ENCODE data around the gene TPSG1.
"Not testable (repeated sequence)": the region's sequence is repeated elsewhere in the genome, so short reads cannot be mapped to it uniquely, and the experiment has no call there.

TPSG1 gene

DNA sequence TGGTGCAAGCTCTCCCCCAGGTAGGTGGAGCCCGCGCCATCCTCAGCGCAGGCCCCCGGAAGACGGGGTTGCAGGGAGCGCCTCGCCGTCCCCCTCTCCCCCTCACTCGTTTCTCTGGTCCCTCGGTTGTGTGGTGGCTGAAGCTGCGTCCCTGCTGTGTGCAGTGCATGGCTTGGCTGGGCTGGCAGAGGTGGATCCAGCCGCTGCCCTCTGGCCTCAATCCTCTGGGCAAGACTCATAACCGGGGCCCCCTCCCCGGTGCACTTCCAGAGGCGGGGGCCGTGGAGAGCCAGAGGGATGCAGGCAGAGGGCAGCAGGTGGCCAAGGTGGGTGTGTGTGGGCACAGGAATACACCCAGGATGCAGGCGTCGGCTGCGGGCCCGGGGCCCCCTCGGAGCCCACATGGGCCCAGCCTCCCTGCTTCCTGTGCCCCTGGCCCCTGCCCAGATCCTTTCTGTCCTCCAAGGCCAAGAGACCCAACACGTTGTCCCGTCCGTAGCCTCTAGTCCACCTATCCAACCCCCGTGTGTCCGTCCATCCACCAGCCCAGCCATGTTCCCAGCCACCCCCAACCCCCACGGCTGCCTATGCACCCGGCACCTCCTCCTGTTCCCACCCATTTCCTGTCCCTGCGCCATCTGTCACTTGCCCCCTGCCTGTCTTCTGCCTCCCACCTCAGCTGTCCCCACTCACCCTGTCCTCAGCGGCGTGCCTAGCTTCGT, 9.3 kb downstream of the TPSG1 start:
- DNase-seq (ENCODE audit: low spot score) = no peak

DNA sequence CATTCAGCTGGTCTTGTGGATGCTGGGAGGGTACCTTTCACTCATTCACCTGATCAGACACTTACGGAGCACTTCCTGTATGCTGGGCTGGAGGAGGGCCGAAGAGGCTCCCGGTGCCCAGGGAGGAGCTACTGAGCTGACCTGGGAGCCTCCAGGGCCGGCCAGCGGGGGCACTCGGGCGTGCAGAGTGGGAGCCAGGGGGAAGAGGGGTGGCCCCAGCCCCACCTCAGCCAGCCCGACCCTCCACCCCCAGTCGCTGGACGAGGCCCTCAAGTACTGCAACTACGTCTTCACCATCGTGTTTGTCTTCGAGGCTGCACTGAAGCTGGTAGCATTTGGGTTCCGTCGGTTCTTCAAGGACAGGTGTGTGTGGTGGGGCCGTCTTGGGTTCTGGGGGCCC, 10.3 kb downstream of the TPSG1 start:
- no peak for DNase-seq (ENCODE audit: low spot score)

DNA sequence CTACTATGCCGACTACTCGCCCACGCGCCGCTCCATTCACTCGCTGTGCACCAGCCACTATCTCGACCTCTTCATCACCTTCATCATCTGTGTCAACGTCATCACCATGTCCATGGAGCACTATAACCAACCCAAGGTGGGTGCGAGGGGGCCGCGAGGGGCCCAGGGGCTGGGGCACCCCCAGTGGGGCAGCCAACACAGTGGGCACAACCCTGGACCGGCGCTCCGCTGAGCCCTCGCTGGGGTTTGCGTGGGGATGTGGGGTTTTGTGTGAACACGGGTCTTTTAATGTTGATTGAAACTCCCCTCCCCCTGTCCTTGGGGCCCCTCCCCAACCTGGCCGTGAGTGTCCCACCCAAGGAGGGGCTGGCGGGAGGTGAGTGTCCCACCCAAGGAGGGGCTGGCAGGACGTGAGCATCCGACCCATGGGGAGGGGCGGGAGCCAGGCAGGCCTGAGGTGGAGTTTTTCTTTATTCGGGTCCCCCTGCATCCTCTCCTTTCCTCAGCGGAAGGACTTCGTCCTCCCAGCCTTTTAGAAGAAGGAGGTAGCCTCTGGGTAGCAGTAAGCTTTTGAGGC, 11.2 kb downstream of the TPSG1 start:
- no peak for DNase-seq (ENCODE audit: low spot score)

DNA sequence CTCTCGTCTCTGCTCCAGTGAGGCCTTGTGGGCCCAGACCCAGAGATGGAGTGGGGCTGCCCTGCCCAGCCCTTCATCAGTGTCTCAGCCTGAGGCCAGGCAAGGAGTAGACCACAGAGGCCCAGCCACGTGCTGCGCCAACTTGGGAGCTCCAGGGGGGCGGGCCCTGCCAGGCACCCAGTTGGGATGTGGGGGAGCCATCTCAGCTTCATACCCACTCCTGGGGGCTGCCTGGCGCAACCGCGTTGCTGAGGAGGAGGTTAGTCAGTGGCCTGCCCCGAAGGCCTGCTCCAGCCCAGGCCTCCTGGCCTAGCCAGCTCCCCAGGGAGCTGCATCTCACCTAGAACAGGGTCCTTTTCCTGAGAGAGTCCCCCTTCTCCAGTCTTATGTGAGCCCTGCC, 11.8 kb downstream of the TPSG1 start:
- DNase-seq (ENCODE audit: low spot score) = no peak

DNA sequence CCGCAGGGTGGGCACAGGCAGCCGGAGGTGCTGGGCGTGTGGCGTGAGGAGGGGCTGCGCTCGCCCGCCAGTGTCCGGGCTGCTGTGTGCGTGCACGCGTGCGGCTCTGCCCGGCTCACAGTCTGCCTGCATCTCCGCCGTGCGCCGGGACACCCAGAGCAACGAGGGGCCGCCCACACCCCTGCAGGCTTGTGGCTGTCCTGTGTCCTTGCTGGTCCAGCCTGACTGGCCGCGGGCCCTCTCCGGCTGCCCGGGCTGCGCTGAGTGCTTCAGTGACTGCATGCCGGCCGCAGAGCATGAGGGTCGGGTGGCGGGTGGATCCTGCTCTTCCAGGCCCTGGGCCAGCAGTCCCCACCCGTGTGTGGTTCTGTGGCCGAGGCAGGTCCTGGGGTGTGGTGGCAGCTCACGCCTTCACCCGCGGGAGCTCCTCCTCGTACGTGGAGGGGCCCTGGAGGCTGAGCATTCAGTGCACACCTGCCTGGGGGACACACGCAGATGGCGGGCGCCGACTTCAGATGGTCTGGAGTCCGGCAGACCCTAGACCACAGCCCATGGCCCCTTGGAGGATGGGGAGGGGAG, 12.4 kb downstream of the TPSG1 start:
- no peak for DNase-seq (ENCODE audit: low spot score)

DNA sequence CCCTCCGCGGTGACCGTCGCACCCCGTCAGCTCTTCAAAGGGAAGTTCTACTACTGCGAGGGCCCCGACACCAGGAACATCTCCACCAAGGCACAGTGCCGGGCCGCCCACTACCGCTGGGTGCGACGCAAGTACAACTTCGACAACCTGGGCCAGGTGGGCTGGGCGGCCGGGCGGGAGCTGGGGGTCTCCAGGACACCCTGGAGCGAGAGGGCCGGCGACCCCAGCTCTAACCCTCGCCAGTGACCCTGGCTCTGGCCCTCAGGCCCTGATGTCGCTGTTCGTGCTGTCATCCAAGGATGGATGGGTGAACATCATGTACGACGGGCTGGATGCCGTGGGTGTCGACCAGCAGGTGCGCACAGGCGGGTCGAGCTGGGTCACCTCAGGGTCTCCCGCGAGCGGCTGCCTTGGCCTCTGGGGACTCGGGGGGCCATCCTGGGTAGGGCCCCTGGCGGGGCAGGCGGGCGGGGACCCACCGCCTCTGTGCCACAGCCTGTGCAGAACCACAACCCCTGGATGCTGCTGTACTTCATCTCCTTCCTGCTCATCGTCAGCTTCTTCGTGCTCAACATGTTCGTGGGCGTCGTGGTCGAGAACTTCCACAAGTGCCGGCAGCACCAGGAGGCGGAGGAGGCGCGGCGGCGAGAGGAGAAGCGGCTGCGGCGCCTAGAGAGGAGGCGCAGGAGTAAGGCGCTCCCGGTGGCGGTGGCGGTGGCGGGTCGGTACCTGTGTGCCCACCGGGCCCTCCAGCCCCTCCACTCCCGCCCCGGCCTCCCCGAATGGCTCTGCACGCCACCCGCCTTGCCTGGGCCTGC, 13.4 kb downstream of the TPSG1 start:
- peak; percentile 66 for DNase-seq (ENCODE audit: low spot score)

DNA sequence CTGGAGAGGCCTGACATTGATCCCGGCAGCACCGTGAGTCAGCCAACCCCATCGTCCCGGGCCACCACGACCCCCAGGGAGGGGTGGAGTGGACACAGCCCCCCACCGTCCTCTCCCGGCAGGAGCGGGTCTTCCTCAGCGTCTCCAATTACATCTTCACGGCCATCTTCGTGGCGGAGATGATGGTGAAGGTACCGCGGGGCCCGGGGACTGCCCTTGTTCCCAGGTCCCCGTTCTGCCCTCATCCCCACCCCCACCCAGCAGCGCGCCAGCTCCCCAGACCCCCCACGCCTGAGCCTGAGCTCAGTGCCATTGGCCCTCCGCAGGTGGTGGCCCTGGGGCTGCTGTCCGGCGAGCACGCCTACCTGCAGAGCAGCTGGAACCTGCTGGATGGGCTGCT, 14.6 kb downstream of the TPSG1 start:
- no peak for DNase-seq (ENCODE audit: low spot score)

DNA sequence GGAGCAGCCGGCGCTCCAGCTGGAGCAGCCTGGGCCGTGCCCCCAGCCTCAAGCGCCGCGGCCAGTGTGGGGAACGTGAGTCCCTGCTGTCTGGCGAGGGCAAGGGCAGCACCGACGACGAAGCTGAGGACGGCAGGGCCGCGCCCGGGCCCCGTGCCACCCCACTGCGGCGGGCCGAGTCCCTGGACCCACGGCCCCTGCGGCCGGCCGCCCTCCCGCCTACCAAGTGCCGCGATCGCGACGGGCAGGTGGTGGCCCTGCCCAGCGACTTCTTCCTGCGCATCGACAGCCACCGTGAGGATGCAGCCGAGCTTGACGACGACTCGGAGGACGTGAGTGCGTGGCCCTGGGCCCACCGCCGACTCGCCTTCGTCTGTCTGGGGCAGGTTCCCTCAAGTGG, 16.0 kb downstream of the TPSG1 start:
- no peak for DNase-seq (ENCODE audit: low spot score)

DNA sequence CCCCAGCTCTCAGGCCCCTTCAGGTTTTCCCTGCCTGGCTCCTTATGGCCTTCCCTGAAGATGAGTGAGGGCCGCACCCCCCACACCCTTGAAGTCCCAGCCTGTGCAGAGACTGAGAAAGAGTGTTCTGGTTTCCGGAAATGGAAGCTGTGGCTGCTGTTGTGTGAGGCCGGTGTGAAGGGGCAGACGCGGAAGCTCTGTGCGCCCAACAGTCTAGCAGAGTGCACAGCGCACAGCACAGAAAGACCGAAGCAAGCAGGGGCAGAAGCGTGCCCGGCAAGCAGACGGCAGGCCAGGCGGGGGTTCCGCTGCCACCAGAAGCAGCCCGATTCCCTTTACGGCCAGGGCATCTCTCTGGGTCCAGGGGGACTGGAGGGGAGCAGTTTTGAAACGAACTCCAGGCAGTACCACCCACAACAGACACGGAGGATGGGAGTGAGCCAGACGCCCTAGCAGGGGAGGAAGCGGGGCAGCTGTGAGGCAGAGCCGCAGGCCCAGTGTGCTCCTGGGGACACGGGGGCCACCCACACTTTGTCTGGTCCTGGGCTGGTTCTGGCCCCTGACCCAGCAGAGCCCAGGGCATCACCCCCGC, 16.7 kb downstream of the TPSG1 start:
- DNase-seq (ENCODE audit: low spot score) = no peak

DNA sequence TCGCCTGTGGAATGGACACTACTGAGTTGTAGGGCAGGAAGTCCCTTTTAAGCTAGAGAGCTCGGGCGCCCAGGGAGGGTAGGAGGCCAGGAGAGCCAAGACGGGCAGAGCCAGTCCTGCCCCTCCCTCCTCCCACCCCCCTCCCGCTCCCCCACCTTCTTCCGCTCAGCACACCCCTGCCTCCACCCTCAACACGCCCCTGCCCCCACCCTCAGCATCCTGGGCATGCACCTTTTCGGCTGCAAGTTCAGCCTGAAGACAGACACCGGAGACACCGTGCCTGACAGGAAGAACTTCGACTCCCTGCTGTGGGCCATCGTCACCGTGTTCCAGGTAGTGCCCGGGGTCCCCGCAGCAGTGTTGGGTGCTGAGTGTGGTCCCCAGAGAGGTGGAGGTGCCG, 18.3 kb downstream of the TPSG1 start:
- DNase-seq (ENCODE audit: low spot score) = no peak

DNA sequence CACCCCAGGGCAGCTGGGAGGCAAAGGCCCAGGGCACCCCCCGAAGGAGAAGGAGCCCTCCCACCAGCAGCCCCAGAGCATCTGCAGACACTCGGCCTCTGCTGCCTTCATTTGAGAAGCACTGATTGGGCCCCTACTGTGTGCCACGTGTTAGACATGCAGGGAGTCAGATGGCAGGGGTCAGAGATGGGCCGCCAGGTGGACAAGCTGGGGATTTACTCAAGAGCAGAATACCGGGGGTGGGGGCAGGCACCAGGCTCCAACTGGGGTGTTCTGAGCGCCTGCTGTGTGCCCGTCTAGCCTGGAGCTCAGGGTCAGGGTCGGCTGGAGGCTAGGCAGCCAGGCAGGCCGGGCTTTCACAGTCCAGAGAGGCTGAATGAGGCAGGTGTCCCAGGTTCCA, 18.7 kb downstream of the TPSG1 start:
- DNase-seq (ENCODE audit: low spot score) = no peak

DNA sequence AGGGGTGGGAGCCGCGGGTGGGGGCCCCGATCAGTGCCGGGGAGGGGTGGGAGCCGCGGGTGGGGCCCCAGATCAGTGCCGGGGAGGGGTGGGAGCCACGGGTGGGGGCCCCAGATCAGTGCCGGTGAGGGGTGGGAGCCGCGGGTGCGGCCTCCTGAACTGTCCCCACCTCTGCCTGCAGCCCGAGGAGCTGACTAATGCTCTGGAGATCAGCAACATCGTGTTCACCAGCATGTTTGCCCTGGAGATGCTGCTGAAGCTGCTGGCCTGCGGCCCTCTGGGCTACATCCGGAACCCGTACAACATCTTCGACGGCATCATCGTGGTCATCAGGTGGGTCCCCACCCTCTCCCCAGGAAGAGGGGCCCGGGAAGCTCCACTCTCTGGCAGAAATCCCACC, 20.1 kb downstream of the TPSG1 start:
- DNase-seq (ENCODE audit: low spot score) = no peak

DNA sequence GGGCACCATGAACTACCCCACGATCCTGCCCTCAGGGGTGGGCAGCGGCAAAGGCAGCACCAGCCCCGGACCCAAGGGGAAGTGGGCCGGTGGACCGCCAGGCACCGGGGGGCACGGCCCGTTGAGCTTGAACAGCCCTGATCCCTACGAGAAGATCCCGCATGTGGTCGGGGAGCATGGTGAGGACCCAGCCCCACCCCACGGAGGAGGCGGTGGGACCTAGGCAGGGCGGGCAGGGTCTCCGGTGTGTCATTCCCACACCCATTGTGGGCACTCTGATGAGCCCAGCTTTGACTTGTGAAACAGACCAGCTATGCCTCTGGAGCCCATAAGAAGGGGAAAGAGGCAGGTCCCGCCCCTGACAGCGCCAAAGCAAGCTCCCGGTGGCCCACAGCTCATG, 22.8 kb downstream of the TPSG1 start:
- no peak for DNase-seq (ENCODE audit: low spot score)

DNA sequence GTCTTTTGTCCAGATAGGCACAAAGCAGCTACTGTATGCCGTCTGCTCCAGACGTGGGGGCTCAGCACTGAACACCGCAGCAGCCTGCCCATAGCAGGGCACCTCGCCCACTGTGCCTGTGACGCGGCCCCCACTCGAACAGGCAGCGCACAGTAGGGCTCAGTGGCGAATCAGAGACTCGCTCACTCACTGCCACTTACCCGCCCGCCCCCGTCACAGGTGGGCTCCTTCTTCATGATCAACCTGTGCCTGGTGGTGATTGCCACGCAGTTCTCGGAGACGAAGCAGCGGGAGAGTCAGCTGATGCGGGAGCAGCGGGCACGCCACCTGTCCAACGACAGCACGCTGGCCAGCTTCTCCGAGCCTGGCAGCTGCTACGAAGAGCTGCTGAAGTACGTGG, 23.6 kb downstream of the TPSG1 start:
- DNase-seq (ENCODE audit: low spot score) = peak; percentile 36

DNA sequence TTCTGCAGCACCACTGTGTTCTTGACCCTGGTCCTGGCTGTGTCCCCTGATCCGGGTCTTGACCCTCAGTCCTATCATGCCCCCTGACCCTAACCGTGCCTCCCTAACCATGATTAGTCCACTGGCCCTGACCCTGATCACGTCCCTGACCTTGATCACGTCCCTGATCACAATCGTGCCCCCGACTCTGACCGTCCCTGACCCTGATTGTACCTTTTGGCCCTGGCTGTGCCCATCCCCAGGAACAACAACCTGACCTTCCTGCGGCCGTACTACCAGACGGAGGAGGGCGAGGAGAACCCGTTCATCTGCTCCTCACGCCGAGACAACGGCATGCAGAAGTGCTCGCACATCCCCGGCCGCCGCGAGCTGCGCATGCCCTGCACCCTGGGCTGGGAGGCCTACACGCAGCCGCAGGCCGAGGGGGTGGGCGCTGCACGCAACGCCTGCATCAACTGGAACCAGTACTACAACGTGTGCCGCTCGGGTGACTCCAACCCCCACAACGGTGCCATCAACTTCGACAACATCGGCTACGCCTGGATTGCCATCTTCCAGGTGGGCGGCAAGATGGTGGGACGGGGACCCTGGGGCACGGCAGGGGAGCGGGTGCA, 24.9 kb downstream of the TPSG1 start:
- DNase-seq (ENCODE audit: low spot score) = no peak

DNA sequence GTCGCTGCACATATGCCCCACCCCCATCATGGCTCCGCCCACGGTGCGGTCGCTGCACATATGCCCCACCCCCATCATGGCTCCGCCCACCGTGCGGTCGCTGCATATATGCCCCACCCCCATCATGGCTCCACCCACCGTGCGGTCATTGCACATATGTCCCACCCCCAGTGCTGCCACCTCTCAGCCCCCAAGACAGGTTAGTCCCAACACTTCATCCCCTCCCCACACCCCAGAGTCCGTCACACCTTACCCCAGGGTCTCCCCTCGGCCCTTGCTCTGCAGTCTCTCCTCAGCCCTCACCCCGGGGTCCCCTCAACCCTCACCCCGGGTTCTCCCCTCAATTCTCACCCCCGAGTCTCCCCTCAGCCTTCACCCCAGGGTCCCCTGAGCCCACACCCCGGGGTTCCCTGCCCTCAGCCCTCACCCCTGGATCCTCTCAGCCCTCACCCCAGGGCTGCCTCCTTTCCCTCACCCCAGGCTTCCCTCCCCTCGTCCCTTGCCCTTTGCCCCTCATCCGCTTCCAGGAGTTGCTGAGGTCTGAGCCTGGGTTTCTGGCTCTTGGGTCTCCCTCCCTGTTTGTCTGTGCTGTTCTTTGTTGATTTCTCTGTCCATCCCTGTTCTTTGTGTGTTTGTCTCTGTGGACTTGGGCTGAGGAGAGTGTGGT, 25.6 kb downstream of the TPSG1 start:
- no peak for DNase-seq (ENCODE audit: low spot score)

DNA sequence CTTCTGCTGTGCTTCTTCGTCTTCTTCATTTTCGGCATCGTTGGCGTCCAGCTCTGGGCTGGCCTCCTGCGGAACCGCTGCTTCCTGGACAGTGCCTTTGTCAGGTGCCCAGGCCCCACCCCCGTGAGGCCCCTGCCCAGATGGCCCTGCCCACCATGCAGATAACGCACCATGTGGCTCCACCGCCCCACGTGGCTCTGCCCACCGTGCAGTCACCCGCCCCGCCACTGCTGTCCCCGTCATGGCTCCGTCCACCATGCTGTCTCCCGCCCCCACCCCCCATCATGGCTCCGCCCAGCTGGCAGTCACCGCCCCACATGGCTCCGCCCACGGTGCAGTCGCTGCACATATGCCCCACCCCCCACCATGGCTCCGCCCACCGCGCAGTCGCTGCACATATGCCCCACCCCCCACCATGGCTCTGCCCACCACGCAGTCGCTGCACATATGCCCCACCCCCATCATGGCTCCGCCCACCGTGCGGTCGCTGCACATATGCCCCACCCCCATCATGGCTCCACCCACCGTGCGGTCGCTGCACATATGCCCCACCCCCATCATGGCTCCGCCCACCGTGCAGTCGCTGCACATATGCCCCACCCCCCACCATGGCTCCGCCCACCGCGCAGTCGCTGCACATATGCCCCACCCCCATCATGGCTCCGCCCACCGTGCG, 26.3 kb downstream of the TPSG1 start:
- DNase-seq (ENCODE audit: low spot score) = not testable (repeated sequence)

DNA sequence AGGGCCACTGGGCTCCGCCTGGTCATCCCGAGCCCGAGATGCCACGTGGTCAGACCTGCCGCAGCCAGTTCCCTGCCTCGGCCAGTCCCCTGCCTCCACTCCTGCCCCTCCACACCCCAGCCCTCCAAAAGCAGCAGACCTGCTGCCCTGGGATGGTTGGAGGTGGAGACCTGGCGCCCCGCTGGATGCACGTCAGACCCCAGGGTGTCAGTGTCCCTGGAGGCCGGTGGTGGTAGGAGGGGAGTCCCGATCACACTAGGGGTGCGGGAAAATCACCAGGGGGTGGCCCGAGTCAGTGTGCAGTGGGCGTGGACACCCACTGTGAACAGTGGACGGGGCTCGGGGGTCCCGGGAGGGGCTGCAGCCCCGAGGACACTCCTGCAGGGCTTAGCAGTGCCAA, 26.9 kb downstream of the TPSG1 start:
- no peak for DNase-seq (ENCODE audit: low spot score)

DNA sequence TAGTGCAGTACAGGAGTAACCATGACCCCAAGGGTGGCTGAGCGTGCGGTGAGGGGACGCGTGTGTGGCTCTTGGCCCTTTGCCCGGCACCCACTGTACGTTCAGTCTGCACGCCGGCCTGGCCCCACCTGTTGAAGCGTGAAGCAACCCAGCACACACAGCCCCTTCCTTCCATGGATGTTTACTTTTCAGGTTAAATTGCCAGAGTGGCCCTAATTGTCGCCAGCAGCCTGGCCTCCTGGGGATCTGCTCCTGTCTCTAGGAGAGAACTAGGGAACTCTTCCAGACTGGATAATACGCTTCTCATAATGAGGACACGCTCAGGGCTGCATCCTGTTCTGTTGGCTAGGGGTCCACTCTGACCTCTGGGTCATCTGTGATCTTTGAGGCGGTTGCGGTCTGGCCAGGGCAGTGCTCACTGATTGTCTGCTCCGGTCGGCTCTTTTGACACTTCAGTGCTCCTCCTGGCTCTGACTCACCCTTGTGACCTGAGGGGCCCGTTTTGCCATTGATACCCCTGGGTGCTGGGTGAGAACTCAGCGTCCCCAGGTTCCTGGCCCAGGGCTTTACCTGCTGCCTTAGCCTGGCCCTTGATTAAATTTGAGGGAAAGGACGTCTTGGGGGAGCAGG, 27.7 kb downstream of the TPSG1 start:
- DNase-seq (ENCODE audit: low spot score) = no peak

DNA sequence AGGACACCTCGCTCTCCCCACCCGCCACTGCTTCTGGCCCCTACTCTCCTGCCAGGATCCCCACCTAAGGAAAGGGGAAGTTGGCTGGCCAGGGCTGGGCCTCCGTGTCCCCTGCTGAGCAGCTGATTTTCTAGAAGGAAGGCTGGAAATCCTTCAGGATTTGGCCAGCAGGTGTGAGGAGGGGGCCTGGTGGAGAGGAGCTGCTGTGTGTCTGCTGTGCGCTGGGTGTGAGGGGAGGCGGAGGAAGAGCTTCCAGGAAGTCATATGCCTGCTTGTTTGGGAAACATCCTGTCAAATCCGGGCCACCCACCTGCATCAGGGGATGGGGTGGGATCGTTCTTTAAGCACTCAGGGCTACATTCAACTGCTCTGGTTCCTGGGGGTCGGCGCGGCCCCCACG, 28.6 kb downstream of the TPSG1 start:
- no peak for DNase-seq (ENCODE audit: low spot score)

DNA sequence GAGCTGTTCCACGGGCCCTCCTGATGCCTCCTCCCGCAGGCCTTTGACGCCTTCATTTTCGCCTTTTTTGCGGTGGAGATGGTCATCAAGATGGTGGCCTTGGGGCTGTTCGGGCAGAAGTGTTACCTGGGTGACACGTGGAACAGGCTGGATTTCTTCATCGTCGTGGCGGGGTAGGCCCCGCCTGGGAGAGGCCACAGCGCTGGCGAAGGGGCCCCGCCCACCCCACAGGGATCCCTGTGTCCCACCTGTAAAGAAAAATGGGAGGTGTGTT, 29.7 kb downstream of the TPSG1 start:
- DNase-seq (ENCODE audit: low spot score) = no peak

All from putamen (tissue), 1 donor.